ENCODE results near the gene PKP1. TPM values are rescaled to one million over a fixed set of nuclear protein-coding genes. Genes with fewer than 3 reads are reported as not detected.

Gene PKP1
- total and polyA plus RNA-seq, 2 donors (not counting 3 experiments of a cell fraction or from before 2014, with no cell fraction given), result 0.01 TPM; not detected in 1

DNA sequence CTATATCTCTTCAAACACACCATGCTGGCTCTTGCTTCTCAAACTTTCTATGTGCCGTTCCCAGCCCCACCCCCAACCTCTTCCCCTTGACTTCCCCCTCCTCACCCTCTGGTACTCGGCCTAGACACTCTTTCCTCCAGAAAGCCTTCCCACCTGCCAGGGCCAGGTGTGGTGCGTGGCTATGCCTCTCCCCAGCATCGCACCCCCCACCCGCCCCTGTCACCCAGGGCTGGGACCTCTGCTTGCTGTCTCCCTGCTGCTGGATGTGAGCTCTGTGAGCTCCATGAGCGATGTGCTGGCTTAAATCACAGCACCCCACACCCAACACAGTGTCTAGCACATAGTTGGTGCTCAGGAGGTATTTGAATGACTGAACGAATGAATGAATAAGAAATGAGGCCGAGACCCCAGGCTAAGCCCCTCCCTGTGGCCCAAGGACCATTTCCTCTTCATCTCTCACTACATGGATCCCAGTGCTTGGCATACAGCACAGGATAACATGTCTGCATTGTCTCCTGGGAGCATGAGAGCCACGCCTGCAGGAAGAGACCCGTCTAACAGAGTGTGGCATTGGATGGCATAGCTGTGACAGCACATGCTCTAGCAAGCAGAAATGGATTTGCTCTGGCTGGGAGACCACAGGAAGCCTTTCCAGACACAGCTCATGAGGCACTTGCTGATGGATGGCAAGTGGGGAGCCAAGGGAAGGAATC lies 74.5 kb downstream of the PKP1 start:
- H3K36me3 ChIP-seq (ENCODE audit: control insufficient read depth in 2 of 2, extremely low read depth in 1 of 2, insufficient read depth in 2 of 2, low read length in 2 of 2), result no peaks in the 10 kb centered on the region
- no peak overlapping the region for H3K27ac ChIP-seq (ENCODE audit: insufficient read depth, low read depth, low read length)
- no TSS peak for BruUV-seq (replicated peaks)
- DNase-seq (ENCODE audit: low read depth, low spot score) (no peak), FAIRE-seq (no peak)
- TF ChIP-seq EZH2 (IDR thresholded peaks at IDR 0.05; ENCODE audit: borderline replicate concordance, low read depth, low read length, severe bottlenecking) (no peak), GATA2 (IDR thresholded peaks at IDR 0.05; ENCODE audit: insufficient read depth, insufficient read length, low read depth, low read length) (no peak), FOS (IDR thresholded peaks at IDR 0.05; ENCODE audit: borderline replicate concordance, insufficient read depth, low read length) (no peak), MYC (IDR thresholded peaks at IDR 0.05; ENCODE audit: low read depth, low read length) (no peak), POLR2A (IDR thresholded peaks at IDR 0.05; ENCODE audit: low read depth, low read length) (no peak), MAX (IDR thresholded peaks at IDR 0.05; ENCODE audit: insufficient read depth, insufficient read length) (no peak), JUN (IDR thresholded peaks at IDR 0.05; ENCODE audit: borderline replicate concordance, insufficient read depth, insufficient read length, low read depth) (no peak), POLR2AphosphoS5 (IDR thresholded peaks at IDR 0.05; ENCODE audit: insufficient read depth, low read depth, low read length) (no peak)
- TF ChIP-seq, protein P1, sequence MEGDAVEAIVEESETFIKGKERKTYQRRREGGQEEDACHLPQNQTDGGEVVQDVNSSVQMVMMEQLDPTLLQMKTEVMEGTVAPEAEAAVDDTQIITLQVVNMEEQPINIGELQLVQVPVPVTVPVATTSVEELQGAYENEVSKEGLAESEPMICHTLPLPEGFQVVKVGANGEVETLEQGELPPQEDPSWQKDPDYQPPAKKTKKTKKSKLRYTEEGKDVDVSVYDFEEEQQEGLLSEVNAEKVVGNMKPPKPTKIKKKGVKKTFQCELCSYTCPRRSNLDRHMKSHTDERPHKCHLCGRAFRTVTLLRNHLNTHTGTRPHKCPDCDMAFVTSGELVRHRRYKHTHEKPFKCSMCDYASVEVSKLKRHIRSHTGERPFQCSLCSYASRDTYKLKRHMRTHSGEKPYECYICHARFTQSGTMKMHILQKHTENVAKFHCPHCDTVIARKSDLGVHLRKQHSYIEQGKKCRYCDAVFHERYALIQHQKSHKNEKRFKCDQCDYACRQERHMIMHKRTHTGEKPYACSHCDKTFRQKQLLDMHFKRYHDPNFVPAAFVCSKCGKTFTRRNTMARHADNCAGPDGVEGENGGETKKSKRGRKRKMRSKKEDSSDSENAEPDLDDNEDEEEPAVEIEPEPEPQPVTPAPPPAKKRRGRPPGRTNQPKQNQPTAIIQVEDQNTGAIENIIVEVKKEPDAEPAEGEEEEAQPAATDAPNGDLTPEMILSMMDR (IDR thresholded peaks at IDR 0.05; ENCODE audit: extremely low read depth in 1 of 2, insufficient read depth in 1 of 2, low read depth in 1 of 2, low read length in 2 of 2), result no peak
- no peak overlapping the region for H3K9ac ChIP-seq (replicated peaks; ENCODE audit: extremely low read depth, insufficient read depth, low read length)
- dilution Hi-C loops (cut with MboI; ENCODE audit: extremely low pct_ligation_motif_present, low sequenced_read_pairs) (no loop called here), intact Hi-C loops (cut with micrococcal nuclease) (no loop called here)
- H3K9me1 ChIP-seq (replicated peaks; ENCODE audit: control insufficient read depth, extremely low read depth, insufficient read depth, low read length), result no peaks in the 10 kb centered on the region
- CTCF ChIA-PET, result interaction anchor here (1.3 to 6.8 kb wide), 4 partner anchors 9 to 105 kb away, joined by 5 to 109 read pairs (median 15); no protein-coding TSS in a partner anchor
- peaks cover 6% of the 10 kb centered on the region for H3K4me1 ChIP-seq (ENCODE audit: control insufficient read depth, extremely low read depth, insufficient read depth, low read length)
- no peaks in the 10 kb centered on the region for H3K9me3 ChIP-seq (replicated peaks; ENCODE audit: control insufficient read depth, insufficient read depth, low read length)
- no peaks in the 10 kb centered on the region for H4K20me1 ChIP-seq (replicated peaks; ENCODE audit: control insufficient read depth, extremely low read depth, insufficient read depth, low read length)
- H3K79me2 ChIP-seq (ENCODE audit: control insufficient read depth, insufficient read depth, low read length), result no peaks in the 10 kb centered on the region
- no peak overlapping the region for H3K4me3 ChIP-seq (replicated peaks in 1 of 3; ENCODE audit: insufficient read depth in 1 of 3, low read depth in 1 of 3, low read length in 3 of 3)
- no peaks in the 10 kb centered on the region for H3K27me3 ChIP-seq (ENCODE audit: control insufficient read depth in 2 of 2, insufficient read depth in 2 of 2, low read length in 2 of 2)
- no peak overlapping the region for H2AFZ ChIP-seq (ENCODE audit: low read depth, low read length)
- H3K4me2 ChIP-seq (ENCODE audit: insufficient read depth, low read length), result no peak overlapping the region
- POLR2A ChIA-PET, result no interaction called here
